ENCODE results near the gene SNCG.

The SNCG gene

GRCh38 chr10:86968994-86969355 lies 10.6 kb downstream of the SNCG start:
- intact Hi-C loops (cut with DNase I; ENCODE audit: low total_unique reads): loop anchor here (10.0 kb wide), 1 partner anchor 126 kb away; the partner anchor contains the start of genes GLUD1 and SHLD2
- H3K4me3 ChIP-seq: peak overlapping the region; percentile 79 to 92

GRCh38 chr10:86969421-86970041 lies 11.1 kb downstream of the SNCG start:
- Histone ChIP-seq H3K4me1 (peaks cover 0 to 65% (median 55%) of the 10 kb centered on the region in 4 donors), H3K36me3 (peaks cover 0 to 4% (median 0%) of the 10 kb centered on the region in 3 donors), H3K9me3 (no peaks in the 10 kb centered on the region), H3K4me3 (peak overlapping the region; percentile 79 to 92), H3K27ac (peak overlapping the region; percentile 99 to 100), H3K27me3 (no peaks in the 10 kb centered on the region)
- peak in 1 of 2 donors; percentile 82 for DNase-seq
- intact Hi-C loops (cut with DNase I; ENCODE audit: low total_unique reads): loop anchor here (10.0 kb wide), 1 partner anchor 125 kb away; the partner anchor contains the start of genes GLUD1 and SHLD2
- no peak for TF ChIP-seq CTCF (IDR thresholded peaks at IDR 0.05)

More at GRCh38 chr10:86968994-86969355, 10.6 kb downstream of the SNCG start:
- no peak for DNase-seq
- TF ChIP-seq CTCF (IDR thresholded peaks at IDR 0.05): no peak
- Histone ChIP-seq H3K9me3 (no peaks in the 10 kb centered on the region), H3K36me3 (peaks cover 0 to 4% (median 0%) of the 10 kb centered on the region in 3 donors), H3K4me1 (peaks cover 0 to 71% (median 58%) of the 10 kb centered on the region in 4 donors), H3K27me3 (no peaks in the 10 kb centered on the region), H3K27ac (peak overlapping the region; percentile 99 to 100)

GRCh38 chr10:86970162-86970981 lies 12.0 kb downstream of the SNCG start:
- Histone ChIP-seq H3K4me3 (peak overlapping the region; percentile 79 to 92), H3K27ac (peak overlapping the region; percentile 99 to 100), H3K9me3 (no peaks in the 10 kb centered on the region), H3K4me1 (peaks cover 0 to 62% (median 52%) of the 10 kb centered on the region in 4 donors), H3K36me3 (peaks cover 0 to 4% (median 0%) of the 10 kb centered on the region in 3 donors), H3K27me3 (no peaks in the 10 kb centered on the region)
- intact Hi-C loops (cut with DNase I; ENCODE audit: low total_unique reads): no loop called here
- DNase-seq: peak; percentile 95 to 98
- TF ChIP-seq CTCF (IDR thresholded peaks at IDR 0.05): no peak

- no peak for DNase-seq
- Histone ChIP-seq H3K4me1 (peaks cover 0 to 62% (median 48%) of the 10 kb centered on the region in 4 donors), H3K27ac (peak overlapping the region; percentile 99 to 100), H3K9me3 (no peaks in the 10 kb centered on the region), H3K36me3 (peaks cover 0 to 4% (median 0%) of the 10 kb centered on the region in 3 donors), H3K4me3 (peak overlapping the region; percentile 79 to 92), H3K27me3 (no peaks in the 10 kb centered on the region)
- intact Hi-C loops (cut with DNase I; ENCODE audit: low total_unique reads): no loop called here
- peak in 1 of 2 experiments; percentile 10 for TF ChIP-seq CTCF (IDR thresholded peaks at IDR 0.05)
Observed at GRCh38 chr10:86970982-86971231, 12.5 kb downstream of the SNCG start.

- Histone ChIP-seq H3K27me3 (no peaks in the 10 kb centered on the region), H3K4me3 (peak overlapping the region; percentile 79 to 92), H3K9me3 (no peaks in the 10 kb centered on the region), H3K27ac (peak overlapping the region; percentile 99 to 100), H3K36me3 (peaks cover 0 to 4% (median 0%) of the 10 kb centered on the region in 3 donors), H3K4me1 (peaks cover 0 to 62% (median 45%) of the 10 kb centered on the region in 4 donors)
- TF ChIP-seq CTCF (IDR thresholded peaks at IDR 0.05): peak; percentile 12 to 23
- DNase-seq: peak; percentile 92 to 98
- intact Hi-C loops (cut with DNase I; ENCODE audit: low total_unique reads): no loop called here
Observed at GRCh38 chr10:86971232-86971991, 13.0 kb downstream of the SNCG start.
